Thymus (tissue), 11 donors: Measurements from ENCODE around the gene NRSN1. TPM values are rescaled to one million over a fixed set of nuclear protein-coding genes. Genes with fewer than 3 reads are reported as not detected.

Source experiments
- DNase-seq, 9 donors: peaks; one replicate each; pipeline ENCODE4 v3.0.0-alpha.2; 2013; ENCODE audit warnings: low spot score in 9 of 9, low read depth in 6 of 9, missing footprints in 1 of 9
- H3K27ac ChIP-seq, 2 donors: one replicate each; pipeline ENCODE4 v1.5.1; 2013; ENCODE audit warnings: control low read depth in 1 of 2, low read depth in 1 of 2, low read length in 1 of 2, mild to moderate bottlenecking in 1 of 2, moderate library complexity in 1 of 2
- H3K27me3 ChIP-seq, 2 donors: one replicate each; pipeline ENCODE4 v1.5.1; 2013; ENCODE audit warnings: low read length in 1 of 2; ENCODE audit not compliant: control insufficient read depth in 2 of 2, insufficient read depth in 1 of 2
- H3K36me3 ChIP-seq, 2 donors: one replicate each; pipeline ENCODE4 v1.5.1; 2013; ENCODE audit warnings: low read length in 1 of 2, mild to moderate bottlenecking in 1 of 2, moderate library complexity in 1 of 2; ENCODE audit not compliant: control insufficient read depth in 2 of 2, insufficient read depth in 2 of 2
- H3K4me1 ChIP-seq, 2 donors: one replicate each; pipeline ENCODE4 v1.5.1; 2013; ENCODE audit warnings: low read length in 2 of 2; ENCODE audit not compliant: control insufficient read depth in 2 of 2, insufficient read depth in 2 of 2
- H3K4me3 ChIP-seq, 2 donors: one replicate each; pipeline ENCODE4 v1.5.1; 2013; ENCODE audit warnings: low read length in 2 of 2, control low read depth in 1 of 2, mild to moderate bottlenecking in 1 of 2
- H3K9me3 ChIP-seq, 2 donors: one replicate each; pipeline ENCODE4 v1.5.1; 2013; ENCODE audit warnings: low read length in 1 of 2, mild to moderate bottlenecking in 1 of 2; ENCODE audit not compliant: control insufficient read depth in 2 of 2, insufficient read depth in 1 of 2
- WGBS: extraction: QIAGEN DNeasy Blood & Tissue Kit; methylation state at CpG from one replicate; pipeline ENCODE4 v1.1.7; 2013; 5-methylcytosine and 5-hydroxymethylcytosine counted together
- polyA plus RNA-seq: library from polyadenylated mRNA; stranded (reverse); fragments of 200-250 nt; gene quantifications from one replicate; pipeline ENCODE4 v1.2.3, GENCODE V29; 2013
- total RNA-seq: library from RNA; stranded (reverse); fragments of 120-200 nt; gene quantifications from one replicate; pipeline ENCODE4 v1.2.4, GENCODE V29; 2013
- donor health status: healthy.

Gene NRSN1
- total and polyA plus RNA-seq, 2 donors = 0.05 to 0.21 TPM

GRCh38 chr6:24100770-24101155 lies 25.3 kb upstream of the NRSN1 start:
- Histone ChIP-seq H3K4me1 (no peaks in the 10 kb centered on the region), H3K36me3 (no peaks in the 10 kb centered on the region), H3K27me3 (no peaks in the 10 kb centered on the region), H3K27ac (no peak overlapping the region), H3K9me3 (no peaks in the 10 kb centered on the region), H3K4me3 (no peak overlapping the region)
- WGBS = 59% methylated on average over 2 of the region's 2 CpGs
- no peak for DNase-seq

- Histone ChIP-seq H3K36me3 (no peaks in the 10 kb centered on the region), H3K9me3 (no peaks in the 10 kb centered on the region), H3K27me3 (no peaks in the 10 kb centered on the region), H3K27ac (no peak overlapping the region), H3K4me1 (no peaks in the 10 kb centered on the region), H3K4me3 (no peak overlapping the region)
- 83% methylated on average over 2 of the region's 2 CpGs for WGBS
- DNase-seq = no peak
Observed at GRCh38 chr6:24105191-24105590, 20.8 kb upstream of the NRSN1 start.

- H3K27me3 ChIP-seq = no peaks in the 10 kb centered on the region
- no peaks in the 10 kb centered on the region for H3K36me3 ChIP-seq
- no peak overlapping the region for H3K27ac ChIP-seq
- no peak for DNase-seq
- no peak overlapping the region for H3K4me3 ChIP-seq
- WGBS = 81% methylated on average over 5 of the region's 5 CpGs
- no peaks in the 10 kb centered on the region for H3K4me1 ChIP-seq
- no peaks in the 10 kb centered on the region for H3K9me3 ChIP-seq
Observed at GRCh38 chr6:24106291-24106690, 19.7 kb upstream of the NRSN1 start.

GRCh38 chr6:24107294-24107693 lies 18.7 kb upstream of the NRSN1 start:
- Histone ChIP-seq H3K27me3 (no peaks in the 10 kb centered on the region), H3K4me1 (no peaks in the 10 kb centered on the region), H3K36me3 (no peaks in the 10 kb centered on the region), H3K9me3 (no peaks in the 10 kb centered on the region), H3K27ac (no peak overlapping the region), H3K4me3 (no peak overlapping the region)
- WGBS = 93% methylated on average over 1 of the region's 1 CpG
- no peak for DNase-seq

- 87% methylated on average over 6 of the region's 6 CpGs for WGBS
- Histone ChIP-seq H3K36me3 (no peaks in the 10 kb centered on the region), H3K4me3 (no peak overlapping the region), H3K9me3 (no peaks in the 10 kb centered on the region), H3K27me3 (no peaks in the 10 kb centered on the region), H3K27ac (no peak overlapping the region), H3K4me1 (no peaks in the 10 kb centered on the region)
- DNase-seq = no peak
Observed at GRCh38 chr6:24108056-24108455, 18.0 kb upstream of the NRSN1 start.

- H3K4me1 ChIP-seq = no peaks in the 10 kb centered on the region
- no peak overlapping the region for H3K4me3 ChIP-seq
- WGBS = 0% methylated on average over 1 of the region's 1 CpG
- H3K36me3 ChIP-seq = no peaks in the 10 kb centered on the region
- no peaks in the 10 kb centered on the region for H3K9me3 ChIP-seq
- DNase-seq = no peak
- no peaks in the 10 kb centered on the region for H3K27me3 ChIP-seq
- H3K27ac ChIP-seq = no peak overlapping the region
Observed at GRCh38 chr6:24110417-24110816, 15.6 kb upstream of the NRSN1 start.

GRCh38 chr6:24113891-24114290 lies 12.1 kb upstream of the NRSN1 start:
- Histone ChIP-seq H3K4me1 (no peaks in the 10 kb centered on the region), H3K27ac (no peak overlapping the region), H3K36me3 (no peaks in the 10 kb centered on the region), H3K9me3 (no peaks in the 10 kb centered on the region), H3K4me3 (no peak overlapping the region), H3K27me3 (no peaks in the 10 kb centered on the region)
- DNase-seq = no peak

- no peaks in the 10 kb centered on the region for H3K27me3 ChIP-seq
- H3K4me3 ChIP-seq = no peak overlapping the region
- no peak overlapping the region for H3K27ac ChIP-seq
- H3K4me1 ChIP-seq = no peaks in the 10 kb centered on the region
- H3K36me3 ChIP-seq = no peaks in the 10 kb centered on the region
- no peaks in the 10 kb centered on the region for H3K9me3 ChIP-seq
- DNase-seq = no peak
- 89% methylated on average over 2 of the region's 2 CpGs for WGBS
Observed at GRCh38 chr6:24117021-24117420, 9.0 kb upstream of the NRSN1 start.

- H3K9me3 ChIP-seq = no peaks in the 10 kb centered on the region
- no peak overlapping the region for H3K27ac ChIP-seq
- peaks cover 3 to 5% of the 10 kb centered on the region in 2 donors for H3K4me1 ChIP-seq
- H3K4me3 ChIP-seq = no peak overlapping the region
- H3K36me3 ChIP-seq = no peaks in the 10 kb centered on the region
- DNase-seq = no peak
- H3K27me3 ChIP-seq = peaks cover 0 to 12% of the 10 kb centered on the region in 2 donors
- 80% methylated on average over 7 of the region's 7 CpGs for WGBS
Observed at GRCh38 chr6:24122139-24122538, 3.9 kb upstream of the NRSN1 start.

- peak; percentile 45 to 89 (median 74) for DNase-seq
Observed at GRCh38 chr6:24126586-24127192, 674 bp downstream of the NRSN1 start.

More at GRCh38 chr6:24126586-24127192, 674 bp downstream of the NRSN1 start:
- no peak overlapping the region for H3K27ac ChIP-seq
- 3% methylated on average over 6 of the region's 6 CpGs for WGBS
- H3K27me3 ChIP-seq = peaks cover 0 to 12% of the 10 kb centered on the region in 2 donors
- peaks cover 3 to 5% of the 10 kb centered on the region in 2 donors for H3K4me1 ChIP-seq
- no peaks in the 10 kb centered on the region for H3K9me3 ChIP-seq
- H3K36me3 ChIP-seq = no peaks in the 10 kb centered on the region
- H3K4me3 ChIP-seq = no peak overlapping the region
